ENCODE results near the gene TBC1D17. TPM values are rescaled to one million over a fixed set of nuclear protein-coding genes. Genes with fewer than 3 reads are reported as not detected.
A peak's percentile ranks its signal among the peaks of the same experiment; 100 is the strongest.

The TBC1D17 gene
- total and polyA plus RNA-seq, 10 of the 15 experiments (the other 5 are each of a cell fraction or from before 2014, with no cell fraction given) = 0.42 to 20.4 (median 11.2) TPM

DNA sequence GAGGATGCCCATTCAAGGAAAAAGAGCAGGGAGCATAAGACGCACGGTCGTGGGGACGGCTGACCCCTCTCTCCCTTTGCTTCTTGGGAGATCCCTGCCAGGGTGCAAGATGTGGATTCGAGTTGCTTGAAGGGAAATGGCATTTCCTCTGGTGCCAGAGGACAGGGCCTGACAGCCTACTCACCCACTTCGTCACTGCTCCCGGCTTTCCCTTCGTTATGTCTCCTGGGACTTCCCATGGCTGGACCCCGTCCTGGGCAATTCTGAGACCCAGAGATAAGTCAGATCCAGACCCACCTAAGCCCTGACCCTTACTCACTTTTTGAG, 1.2 kb downstream of the TBC1D17 start (continued):
- TF ChIP-seq SPI1 (IDR thresholded peaks at IDR 0.05; ENCODE audit: borderline replicate concordance, insufficient read depth, low read depth, low read length) (no peak), EZH2 (IDR thresholded peaks at IDR 0.05; ENCODE audit: borderline replicate concordance, control insufficient read depth, low read depth, low read length) (no peak), MEF2B (IDR thresholded peaks at IDR 0.05; ENCODE audit: partially characterized antibody, poor library complexity, severe bottlenecking) (no peak), HDAC6 (IDR thresholded peaks at IDR 0.05; ENCODE audit: unreplicated experiment) (no peak), DPF2 (IDR thresholded peaks at IDR 0.05) (no peak)

DNA sequence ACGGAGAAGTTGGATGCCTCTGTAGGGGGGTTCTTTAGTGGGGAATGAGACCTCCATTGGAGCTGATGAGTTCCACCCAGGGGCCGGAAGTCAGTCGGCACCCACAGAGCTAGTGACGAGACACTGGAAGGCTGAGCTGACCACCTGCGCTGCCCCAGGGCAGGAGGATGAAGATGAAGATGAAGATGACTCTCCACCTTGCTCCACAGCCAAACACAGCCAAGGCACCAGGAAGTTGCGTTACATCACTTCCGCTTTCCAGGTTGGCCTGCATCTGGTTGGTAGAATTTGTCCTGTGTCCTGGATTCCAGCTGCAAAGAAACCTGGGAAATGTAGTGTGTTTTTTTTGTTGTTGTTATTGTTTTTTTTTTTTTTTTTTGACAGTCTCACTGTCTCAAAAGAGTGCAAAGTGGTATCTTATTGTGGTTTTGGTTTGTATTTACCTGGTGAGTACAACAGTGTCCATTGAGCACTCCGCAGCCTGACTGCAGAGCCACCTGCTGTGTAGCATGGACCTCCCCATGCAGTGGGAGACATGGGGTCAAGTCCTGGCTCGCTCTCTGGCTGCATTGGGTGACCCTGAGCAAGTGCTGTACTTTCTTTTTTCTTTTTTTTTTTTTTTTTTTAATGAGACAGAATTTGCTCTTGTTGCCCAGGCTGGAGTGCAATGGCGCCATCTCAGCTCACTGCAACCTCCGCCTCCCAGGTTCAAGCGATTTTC, 1.9 kb downstream of the TBC1D17 start:
- ATAC-seq (no peak), FAIRE-seq (no peak), DNase-seq (ENCODE audit: low read depth, low spot score) (no peak)
- BruUV-seq (replicated peaks) = TSS peak; percentile 74
- SMC1A ChIA-PET (ENCODE audit: uncharacterized antibody, unreplicated experiment) = no interaction called here
- RAD21 ChIA-PET (ENCODE audit: unreplicated experiment) = no interaction called here
- no peak overlapping the region for H2AFZ ChIP-seq (ENCODE audit: control insufficient read depth, low read depth, low read length)
- H3K79me2 ChIP-seq (ENCODE audit: control insufficient read depth, insufficient read depth, low read length) = peaks cover 25% of the 10 kb centered on the region
- H3K27me3 ChIP-seq (replicated peaks in 1 of 2; ENCODE audit: control insufficient read depth in 2 of 2, insufficient read depth in 2 of 2, low read length in 1 of 2) = no peaks in the 10 kb centered on the region
- H3K4me2 ChIP-seq (ENCODE audit: control insufficient read depth, insufficient read depth) = peak overlapping the region; percentile 92; the same call in 1 of the 2 replicates
- no peak overlapping the region for H3K9ac ChIP-seq (ENCODE audit: control insufficient read depth, insufficient read depth, low read length)
- 89% methylated on average over 11 of the region's 12 CpGs for WGBS (ENCODE audit: insufficient coverage, insufficient replicate concordance, low lambda C conversion rate, missing lambda C conversion rate)
- no peaks in the 10 kb centered on the region for H4K20me1 ChIP-seq (ENCODE audit: control insufficient read depth, insufficient read depth)
- peaks cover 16% of the 10 kb centered on the region for H3K4me1 ChIP-seq (ENCODE audit: control insufficient read depth, insufficient read depth, low read length)
- CTCF ChIA-PET = interaction anchor here (0.8 to 1.0 kb wide), 2 partner anchors 9 to 59 kb away, joined by 3 read pairs; no protein-coding TSS in a partner anchor
- no peak overlapping the region for H3K4me3 ChIP-seq
- intact Hi-C loops (cut with micrococcal nuclease; ENCODE audit: unreplicated experiment) (loop anchor here (5.0 kb wide), 1 partner anchor 48 kb away; the partner anchor contains the start of genes ATF5 and NUP62), in situ Hi-C loops (cut with MboI) (loop anchor here (25.0 kb wide), 1 partner anchor 1242 kb away; the partner anchor contains the start of genes CA11 and DBP)
- POLR2A ChIA-PET = interaction anchor here (0.5 to 1.4 kb wide), 4 partner anchors 9 to 215 kb away, joined by 3 to 7 read pairs (median 4); no protein-coding TSS in a partner anchor
- H3K9me3 ChIP-seq (replicated peaks; ENCODE audit: control insufficient read depth, insufficient read depth, low read length) = no peaks in the 10 kb centered on the region; the same call in 2 of the 3 replicates
- TF ChIP-seq HCFC1 (IDR thresholded peaks at IDR 0.05; ENCODE audit: low read length) (peak; percentile 29; the same call in 1 of the 2 replicates), MTA2 (IDR thresholded peaks at IDR 0.05; ENCODE audit: low read depth) (no peak), BRCA1 (IDR thresholded peaks at IDR 0.05; ENCODE audit: low read depth, low read length) (no peak), GABPA (IDR thresholded peaks at IDR 0.05; ENCODE audit: low read depth) (peak; percentile 76; the same call in 1 of the 2 replicates), PAX8 (IDR thresholded peaks at IDR 0.05) (no peak), NFYB (IDR thresholded peaks at IDR 0.05; ENCODE audit: insufficient read depth, low read depth, low read length) (0 out of 2 replicates have a peak, but pooled peaks have one; percentile 15), TCF3 (IDR thresholded peaks at IDR 0.05; ENCODE audit: borderline replicate concordance, insufficient read depth, low read depth, low read length) (no peak)
- TF ChIP-seq, protein P1, sequence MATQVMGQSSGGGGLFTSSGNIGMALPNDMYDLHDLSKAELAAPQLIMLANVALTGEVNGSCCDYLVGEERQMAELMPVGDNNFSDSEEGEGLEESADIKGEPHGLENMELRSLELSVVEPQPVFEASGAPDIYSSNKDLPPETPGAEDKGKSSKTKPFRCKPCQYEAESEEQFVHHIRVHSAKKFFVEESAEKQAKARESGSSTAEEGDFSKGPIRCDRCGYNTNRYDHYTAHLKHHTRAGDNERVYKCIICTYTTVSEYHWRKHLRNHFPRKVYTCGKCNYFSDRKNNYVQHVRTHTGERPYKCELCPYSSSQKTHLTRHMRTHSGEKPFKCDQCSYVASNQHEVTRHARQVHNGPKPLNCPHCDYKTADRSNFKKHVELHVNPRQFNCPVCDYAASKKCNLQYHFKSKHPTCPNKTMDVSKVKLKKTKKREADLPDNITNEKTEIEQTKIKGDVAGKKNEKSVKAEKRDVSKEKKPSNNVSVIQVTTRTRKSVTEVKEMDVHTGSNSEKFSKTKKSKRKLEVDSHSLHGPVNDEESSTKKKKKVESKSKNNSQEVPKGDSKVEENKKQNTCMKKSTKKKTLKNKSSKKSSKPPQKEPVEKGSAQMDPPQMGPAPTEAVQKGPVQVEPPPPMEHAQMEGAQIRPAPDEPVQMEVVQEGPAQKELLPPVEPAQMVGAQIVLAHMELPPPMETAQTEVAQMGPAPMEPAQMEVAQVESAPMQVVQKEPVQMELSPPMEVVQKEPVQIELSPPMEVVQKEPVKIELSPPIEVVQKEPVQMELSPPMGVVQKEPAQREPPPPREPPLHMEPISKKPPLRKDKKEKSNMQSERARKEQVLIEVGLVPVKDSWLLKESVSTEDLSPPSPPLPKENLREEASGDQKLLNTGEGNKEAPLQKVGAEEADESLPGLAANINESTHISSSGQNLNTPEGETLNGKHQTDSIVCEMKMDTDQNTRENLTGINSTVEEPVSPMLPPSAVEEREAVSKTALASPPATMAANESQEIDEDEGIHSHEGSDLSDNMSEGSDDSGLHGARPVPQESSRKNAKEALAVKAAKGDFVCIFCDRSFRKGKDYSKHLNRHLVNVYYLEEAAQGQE (IDR thresholded peaks at IDR 0.05; ENCODE audit: low read depth, low read length) = no peak
- H3K36me3 ChIP-seq (ENCODE audit: control insufficient read depth in 2 of 2, insufficient read depth in 2 of 2, low read length in 1 of 2) = peaks cover 8 to 13% of the 10 kb centered on the region in 2 experiments
- H3K27ac ChIP-seq (ENCODE audit: control insufficient read depth, insufficient read depth) = no peak overlapping the region
